Measurements from ENCODE around the gene PPIL1.

- TF ChIP-seq POLR2AphosphoS5 (IDR thresholded peaks at IDR 0.05): no peak
- no peak for TF ChIP-seq CTCF (IDR thresholded peaks at IDR 0.05)
- TF ChIP-seq POLR2A (IDR thresholded peaks at IDR 0.05): no peak
- no peak for TF ChIP-seq EP300 (IDR thresholded peaks at IDR 0.05)
Measured at GRCh38 chr6:36808634-36809033, 66.0 kb downstream of the PPIL1 start.
